Measurements from ENCODE around the gene CLEC9A.

CLEC9A gene

GRCh38 chr12:10042167-10042566 is 11.7 kb downstream of the CLEC9A start:
- Histone ChIP-seq H4K5ac (ENCODE audit: low read length) (no peak overlapping the region), H3K27ac (ENCODE audit: low read depth, low read length) (no peak overlapping the region)

GRCh38 chr12:10048526-10048925 is 18.0 kb downstream of the CLEC9A start:
- Histone ChIP-seq H3K9ac (ENCODE audit: low read length) (no peak overlapping the region), H3K4me3 (ENCODE audit: low read length) (no peak overlapping the region), H3K4ac (ENCODE audit: low read depth, low read length) (no peak overlapping the region), H2BK120ac (ENCODE audit: low read depth, low read length) (no peak overlapping the region), H3K36me3 (ENCODE audit: control insufficient read depth, insufficient read depth, low read length) (no peaks in the 10 kb centered on the region), H4K5ac (ENCODE audit: low read length) (no peak overlapping the region), H3K56ac (ENCODE audit: low read length) (no peak overlapping the region), H3K79me2 (ENCODE audit: control insufficient read depth, insufficient read depth, low read length) (no peaks in the 10 kb centered on the region), H3K4me2 (ENCODE audit: low read length) (no peak overlapping the region), H3K23ac (ENCODE audit: low read length) (no peak overlapping the region), H3K27ac (ENCODE audit: low read depth, low read length) (no peak overlapping the region), H3K79me1 (ENCODE audit: low read length) (no peaks in the 10 kb centered on the region), H3K4me1 (ENCODE audit: control insufficient read depth, low read depth, low read length) (no peaks in the 10 kb centered on the region), H3K27me3 (ENCODE audit: insufficient read depth, low read length, poor library complexity) (no peaks in the 10 kb centered on the region), H2BK15ac (replicated peaks; ENCODE audit: low read depth) (no peak overlapping the region), H3K18ac (ENCODE audit: low read length) (no peak overlapping the region), H2BK5ac (ENCODE audit: low read length) (no peak overlapping the region), H2AK5ac (ENCODE audit: low read length) (no peak overlapping the region), H4K8ac (ENCODE audit: low read depth, low read length) (no peak overlapping the region)
- WGBS (ENCODE audit: extremely low coverage, insufficient coverage, low lambda C conversion rate) = no CpG with 5 or more reads among the region's 3 CpGs
- DNase-seq = no peak

More at GRCh38 chr12:10042167-10042566, 11.7 kb downstream of the CLEC9A start:
- Histone ChIP-seq H3K9ac (ENCODE audit: low read length) (no peak overlapping the region), H4K8ac (ENCODE audit: low read depth, low read length) (no peak overlapping the region), H3K36me3 (ENCODE audit: control insufficient read depth, insufficient read depth, low read length) (no peaks in the 10 kb centered on the region), H2BK15ac (replicated peaks; ENCODE audit: low read depth) (no peak overlapping the region), H3K23ac (ENCODE audit: low read length) (no peak overlapping the region), H2AK5ac (ENCODE audit: low read length) (no peak overlapping the region), H2BK120ac (ENCODE audit: low read depth, low read length) (no peak overlapping the region), H3K56ac (ENCODE audit: low read length) (no peak overlapping the region), H2BK5ac (ENCODE audit: low read length) (no peak overlapping the region), H3K4me3 (ENCODE audit: low read length) (no peak overlapping the region), H3K18ac (ENCODE audit: low read length) (no peak overlapping the region), H3K27me3 (ENCODE audit: insufficient read depth, low read length, poor library complexity) (no peaks in the 10 kb centered on the region), H3K4me1 (ENCODE audit: control insufficient read depth, low read depth, low read length) (no peaks in the 10 kb centered on the region), H3K79me1 (ENCODE audit: low read length) (no peaks in the 10 kb centered on the region), H3K4ac (ENCODE audit: low read depth, low read length) (no peak overlapping the region), H3K79me2 (ENCODE audit: control insufficient read depth, insufficient read depth, low read length) (no peaks in the 10 kb centered on the region), H3K4me2 (ENCODE audit: low read length) (no peak overlapping the region)
- no peak for DNase-seq

GRCh38 chr12:10052193-10052913 is 21.9 kb downstream of the CLEC9A start:
- H3K27me3 ChIP-seq (ENCODE audit: insufficient read depth, low read length, poor library complexity) = no peaks in the 10 kb centered on the region
- no peak overlapping the region for H2BK5ac ChIP-seq (ENCODE audit: low read length)
- H2AK5ac ChIP-seq (ENCODE audit: low read length) = no peak overlapping the region
- 100% methylated on average over 1 of the region's 7 CpGs for WGBS (ENCODE audit: extremely low coverage, insufficient coverage, low lambda C conversion rate)
- H3K79me1 ChIP-seq (ENCODE audit: low read length) = no peaks in the 10 kb centered on the region
- no peak overlapping the region for H4K5ac ChIP-seq (ENCODE audit: low read length)
- no peaks in the 10 kb centered on the region for H3K4me1 ChIP-seq (ENCODE audit: control insufficient read depth, low read depth, low read length)
- H3K18ac ChIP-seq (ENCODE audit: low read length) = no peak overlapping the region
- no peak overlapping the region for H2BK15ac ChIP-seq (replicated peaks; ENCODE audit: low read depth)
- no peaks in the 10 kb centered on the region for H3K79me2 ChIP-seq (ENCODE audit: control insufficient read depth, insufficient read depth, low read length)
- no peak overlapping the region for H3K4ac ChIP-seq (ENCODE audit: low read depth, low read length)
- H3K4me2 ChIP-seq (ENCODE audit: low read length) = no peak overlapping the region
- H3K56ac ChIP-seq (ENCODE audit: low read length) = no peak overlapping the region
- no peak overlapping the region for H3K27ac ChIP-seq (ENCODE audit: low read depth, low read length)
- no peaks in the 10 kb centered on the region for H3K36me3 ChIP-seq (ENCODE audit: control insufficient read depth, insufficient read depth, low read length)
- H3K23ac ChIP-seq (ENCODE audit: low read length) = no peak overlapping the region
- no peak overlapping the region for H3K9ac ChIP-seq (ENCODE audit: low read length)
- DNase-seq = no peak
- H4K8ac ChIP-seq (ENCODE audit: low read depth, low read length) = no peak overlapping the region
- H3K4me3 ChIP-seq (ENCODE audit: low read length) = no peak overlapping the region
- H2BK120ac ChIP-seq (ENCODE audit: low read depth, low read length) = no peak overlapping the region

- no peak overlapping the region for H2AK5ac ChIP-seq (ENCODE audit: low read length)
- H3K4me3 ChIP-seq (ENCODE audit: low read length) = no peak overlapping the region
- no peak overlapping the region for H3K18ac ChIP-seq (ENCODE audit: low read length)
- no peak overlapping the region for H3K56ac ChIP-seq (ENCODE audit: low read length)
- H3K79me1 ChIP-seq (ENCODE audit: low read length) = no peaks in the 10 kb centered on the region
- no CpG with 5 or more reads among the region's 5 CpGs for WGBS (ENCODE audit: extremely low coverage, insufficient coverage, low lambda C conversion rate)
- no peak overlapping the region for H2BK5ac ChIP-seq (ENCODE audit: low read length)
- H3K4me2 ChIP-seq (ENCODE audit: low read length) = no peak overlapping the region
- H3K4ac ChIP-seq (ENCODE audit: low read depth, low read length) = no peak overlapping the region
- H2BK120ac ChIP-seq (ENCODE audit: low read depth, low read length) = no peak overlapping the region
- no peak overlapping the region for H4K8ac ChIP-seq (ENCODE audit: low read depth, low read length)
- no peak overlapping the region for H3K27ac ChIP-seq (ENCODE audit: low read depth, low read length)
- no peaks in the 10 kb centered on the region for H3K79me2 ChIP-seq (ENCODE audit: control insufficient read depth, insufficient read depth, low read length)
- DNase-seq = no peak
- no peak overlapping the region for H3K9ac ChIP-seq (ENCODE audit: low read length)
- H4K5ac ChIP-seq (ENCODE audit: low read length) = no peak overlapping the region
- H2BK15ac ChIP-seq (replicated peaks; ENCODE audit: low read depth) = no peak overlapping the region
- H3K27me3 ChIP-seq (ENCODE audit: insufficient read depth, low read length, poor library complexity) = no peaks in the 10 kb centered on the region
- no peaks in the 10 kb centered on the region for H3K36me3 ChIP-seq (ENCODE audit: control insufficient read depth, insufficient read depth, low read length)
- no peak overlapping the region for H3K23ac ChIP-seq (ENCODE audit: low read length)
- H3K4me1 ChIP-seq (ENCODE audit: control insufficient read depth, low read depth, low read length) = no peaks in the 10 kb centered on the region
Observed at GRCh38 chr12:10058387-10058786, 27.9 kb downstream of the CLEC9A start.

GRCh38 chr12:10065241-10065640 is 34.8 kb downstream of the CLEC9A start:
- Histone ChIP-seq H4K8ac (ENCODE audit: low read depth, low read length) (no peak overlapping the region), H3K27ac (ENCODE audit: low read depth, low read length) (no peak overlapping the region), H2BK5ac (ENCODE audit: low read length) (no peak overlapping the region), H2AK5ac (ENCODE audit: low read length) (no peak overlapping the region), H2BK120ac (ENCODE audit: low read depth, low read length) (no peak overlapping the region), H3K23ac (ENCODE audit: low read length) (no peak overlapping the region), H3K4ac (ENCODE audit: low read depth, low read length) (no peak overlapping the region), H3K18ac (ENCODE audit: low read length) (no peak overlapping the region), H3K27me3 (ENCODE audit: insufficient read depth, low read length, poor library complexity) (no peaks in the 10 kb centered on the region), H3K56ac (ENCODE audit: low read length) (no peak overlapping the region), H2BK15ac (replicated peaks; ENCODE audit: low read depth) (no peak overlapping the region), H3K4me1 (ENCODE audit: control insufficient read depth, low read depth, low read length) (no peaks in the 10 kb centered on the region), H3K36me3 (ENCODE audit: control insufficient read depth, insufficient read depth, low read length) (no peaks in the 10 kb centered on the region), H3K9ac (ENCODE audit: low read length) (no peak overlapping the region), H3K4me3 (ENCODE audit: low read length) (no peak overlapping the region), H4K5ac (ENCODE audit: low read length) (no peak overlapping the region), H3K79me1 (ENCODE audit: low read length) (no peaks in the 10 kb centered on the region), H3K4me2 (ENCODE audit: low read length) (no peak overlapping the region), H3K79me2 (ENCODE audit: control insufficient read depth, insufficient read depth, low read length) (no peaks in the 10 kb centered on the region)
- no CpG with 5 or more reads among the region's 4 CpGs for WGBS (ENCODE audit: extremely low coverage, insufficient coverage, low lambda C conversion rate)
- no peak for DNase-seq

- Histone ChIP-seq H4K5ac (ENCODE audit: low read length) (no peak overlapping the region), H3K23ac (ENCODE audit: low read length) (no peak overlapping the region), H2BK5ac (ENCODE audit: low read length) (no peak overlapping the region), H2BK120ac (ENCODE audit: low read depth, low read length) (no peak overlapping the region), H3K79me2 (ENCODE audit: control insufficient read depth, insufficient read depth, low read length) (no peaks in the 10 kb centered on the region), H2BK15ac (replicated peaks; ENCODE audit: low read depth) (no peak overlapping the region), H3K79me1 (ENCODE audit: low read length) (no peaks in the 10 kb centered on the region), H3K4ac (ENCODE audit: low read depth, low read length) (no peak overlapping the region), H3K18ac (ENCODE audit: low read length) (no peak overlapping the region), H3K4me1 (ENCODE audit: control insufficient read depth, low read depth, low read length) (no peaks in the 10 kb centered on the region), H3K9ac (ENCODE audit: low read length) (no peak overlapping the region), H3K27ac (ENCODE audit: low read depth, low read length) (no peak overlapping the region), H3K56ac (ENCODE audit: low read length) (no peak overlapping the region), H3K36me3 (ENCODE audit: control insufficient read depth, insufficient read depth, low read length) (no peaks in the 10 kb centered on the region), H3K4me2 (ENCODE audit: low read length) (no peak overlapping the region), H2AK5ac (ENCODE audit: low read length) (no peak overlapping the region), H3K4me3 (ENCODE audit: low read length) (no peak overlapping the region), H3K27me3 (ENCODE audit: insufficient read depth, low read length, poor library complexity) (no peaks in the 10 kb centered on the region), H4K8ac (ENCODE audit: low read depth, low read length) (no peak overlapping the region)
- DNase-seq = no peak
- WGBS (ENCODE audit: extremely low coverage, insufficient coverage, low lambda C conversion rate) = no CpG with 5 or more reads among the region's 4 CpGs
Observed at GRCh38 chr12:10067264-10067663, 36.8 kb downstream of the CLEC9A start.
